GM12878 (cell line): Measurements from ENCODE around the gene THBD. TPM values are rescaled to one million over a fixed set of nuclear protein-coding genes. Genes with fewer than 3 reads are reported as not detected.

Experiments
- ATAC-seq: fragments of 200-7000 bp; cut with Tn5 transposase; 3 replicates; pipeline ENCODE4 v1.9.1; 2020; ENCODE audit warnings: mild to moderate bottlenecking, moderate library complexity
- BruUV-seq: library from RNA; stranded (reverse); fragments of 400-500 nt; replicated peaks from 2 replicates; lab custom pipeline; 2021; lab: Mats Ljungman, UMichigan
- CTCF ChIA-PET: fragments of 300-600 bp; sonication (Branson Sonifier 250); formaldehyde crosslinking; extraction: SDS; loops from one replicate; lab custom pipeline; 2021; ENCODE audit warnings: inconsistent platforms; lab: Yijun Ruan, JAX
- POLR2A ChIA-PET: fragments of 350-600 bp; formaldehyde crosslinking; extraction: SDS; loops from one replicate; lab custom pipeline; 2021; ENCODE audit warnings: inconsistent platforms; lab: Charles Lee
- RAD21 ChIA-PET: fragments of 300-600 bp; sonication (Branson Sonifier 250); formaldehyde crosslinking; loops from one replicate; lab custom pipeline; 2023; ENCODE audit warnings: antibody characterized with exemption; ENCODE audit not compliant: unreplicated experiment; lab: Charles Lee
- SMC1A ChIA-PET: fragments of 300-600 bp; sonication (Branson Sonifier 250); formaldehyde crosslinking; loops from one replicate; lab custom pipeline; 2023; ENCODE audit not compliant: unreplicated experiment, uncharacterized antibody; lab: Charles Lee
- DNase-seq: peaks from one replicate; pipeline ENCODE4 v3.0.0-alpha.2; 2011; ENCODE audit warnings: low read depth, low spot score
- FAIRE-seq: peaks from 3 replicates; lab custom pipeline; 2011; peaks lifted over from hg19 to GRCh38; lab: Jason Lieb, UNC
- H2AFZ ChIP-seq: 2 replicates; pipeline ENCODE4 v1.6.0; 2011; ENCODE audit warnings: low read depth, low read length, control low read depth; ENCODE audit not compliant: control insufficient read depth
- H3K27ac ChIP-seq: 2 replicates; pipeline ENCODE4 v1.5.1; 2011; ENCODE audit warnings: control low read depth; ENCODE audit not compliant: control insufficient read depth, insufficient read depth
- H3K27me3 ChIP-seq, 2 experiments: replicated peaks in 1 of 2; 2 replicates each; pipeline versions ENCODE4 v1.6.0 to v1.6.1; 2011; ENCODE audit warnings: low read length in 1 of 2; ENCODE audit not compliant: control insufficient read depth in 2 of 2, insufficient read depth in 2 of 2
- H3K36me3 ChIP-seq, 2 experiments: 2 replicates each; pipeline ENCODE4 v1.5.1; 2011; ENCODE audit warnings: low read length in 1 of 2; ENCODE audit not compliant: control insufficient read depth in 2 of 2, insufficient read depth in 2 of 2
- H3K4me1 ChIP-seq: 2 replicates; pipeline ENCODE4 v1.6.1; 2011; ENCODE audit warnings: mild to moderate bottlenecking, low read length, moderate library complexity, mixed read lengths; ENCODE audit not compliant: control insufficient read depth, insufficient read depth
- H3K4me2 ChIP-seq: 2 replicates; pipeline ENCODE4 v1.6.0; 2011; ENCODE audit warnings: control low read depth; ENCODE audit not compliant: control insufficient read depth, insufficient read depth
- H3K4me3 ChIP-seq: fragments of 200-600 bp; sonication (generic); 2 replicates; pipeline ENCODE4 v1.5.1; 2016
- H3K79me2 ChIP-seq: 2 replicates; pipeline ENCODE4 v1.6.0; 2011; ENCODE audit warnings: low read length; ENCODE audit not compliant: control insufficient read depth, insufficient read depth
- H3K9ac ChIP-seq: 2 replicates; pipeline ENCODE4 v1.8.0; 2011; ENCODE audit warnings: low read length, control low read depth, mixed read lengths; ENCODE audit not compliant: control insufficient read depth, insufficient read depth
- H3K9me3 ChIP-seq: replicated peaks from 3 replicates; pipeline ENCODE4 v1.5.1; 2011; ENCODE audit warnings: mild to moderate bottlenecking, low read length; ENCODE audit not compliant: control insufficient read depth, insufficient read depth
- H4K20me1 ChIP-seq: 2 replicates; pipeline ENCODE4 v1.6.0; 2011; ENCODE audit not compliant: control insufficient read depth, insufficient read depth
- BCL3 ChIP-seq: IDR thresholded peaks from 2 replicates; pipeline ENCODE4 v1.6.1; 2011; ENCODE audit warnings: borderline replicate concordance, low read depth, mild to moderate bottlenecking, moderate library complexity, low read length; ENCODE audit not compliant: insufficient read depth, poor library complexity, severe bottlenecking
- BCLAF1 ChIP-seq: fragments of 450-650 bp; IDR thresholded peaks from 2 replicates; pipeline ENCODE4 v1.6.1; 2017; ENCODE audit warnings: antibody characterized with exemption, mild to moderate bottlenecking, moderate library complexity
- FOXM1 ChIP-seq: IDR thresholded peaks from 2 replicates; pipeline ENCODE4 v1.6.1; 2012; ENCODE audit warnings: low read depth, mild to moderate bottlenecking, inconsistent platforms, low read length, moderate library complexity
- HCFC1 ChIP-seq: fragments of 150-350 bp; IDR thresholded peaks from 2 replicates; pipeline ENCODE4 v1.6.1; 2014; ENCODE audit warnings: low read length
- KDM1A ChIP-seq: fragments of 200-600 bp; sonication (generic); IDR thresholded peaks from 2 replicates; pipeline ENCODE4 v1.6.1; 2016; ENCODE audit warnings: borderline replicate concordance
- NR2C2 ChIP-seq: IDR thresholded peaks from 2 replicates; pipeline ENCODE4 v1.6.1; 2011; ENCODE audit warnings: borderline replicate concordance, low read depth; ENCODE audit not compliant: control insufficient read depth, insufficient read length
- RAD21 ChIP-seq: IDR thresholded peaks from 2 replicates; pipeline ENCODE4 v1.6.1; 2011; ENCODE audit warnings: mild to moderate bottlenecking, low read depth, low read length, moderate library complexity; ENCODE audit not compliant: insufficient read depth
- USF2 ChIP-seq: IDR thresholded peaks from 2 replicates; pipeline ENCODE4 v1.6.1; 2011; ENCODE audit warnings: low read depth, low read length, improper control_type of control experiment, borderline replicate concordance
- WGBS: methylation state at CpG from one replicate; pipeline ENCODE4 v1.1.6; 2016; ENCODE audit warnings: low lambda C conversion rate; ENCODE audit not compliant: insufficient replicate concordance, insufficient coverage; ENCODE audit errors: missing lambda C conversion rate; 5-methylcytosine and 5-hydroxymethylcytosine counted together
- in situ Hi-C: fragments of 300-500 bp; cut with MboI; formaldehyde crosslinking; loops from 9 replicates; pipeline ENCODE4 v1.14.3; 2018; ENCODE audit warnings: mixed read lengths
- intact Hi-C: fragments of 100-400 bp; cut with micrococcal nuclease; formaldehyde crosslinking; loops from one replicate; pipeline ENCODE4 v1.14.2; 2022; ENCODE audit not compliant: unreplicated experiment
- polyA plus RNA-seq, 11 experiments: library from polyadenylated mRNA; depleted of rRNA in 4 of 11; unstranded in 6 of 11; stranded (reverse) in 5 of 11; fragments of >200 nt; fragmentation: Nextera tagmentation in 4 of 11; fragmentation: Illumina TruSeq in 1 of 11; extraction: Ambion mirVana in 4 of 11; extraction: Trizol in 1 of 11; gene quantifications; 1 replicate in 1 of 11; 2 replicates in 10 of 11; pipeline versions ENCODE4 v1.2.1 to v1.2.3, GENCODE V29; 2011 to 2016; ENCODE audit warnings: inconsistent platforms in 2 of 11, missing spikeins in 2 of 11, low read depth in 1 of 11
- total RNA-seq, 4 experiments: library from RNA; depleted of rRNA in 3 of 4; stranded (reverse); fragments of >200 nt in 3 of 4; fragmentation: Illumina TruSeq in 1 of 4; extraction: Trizol in 1 of 4; gene quantifications; 2 replicates each; pipeline versions ENCODE4 v1.2.1 to v1.2.3, GENCODE V29; 2013 to 2021

Gene THBD
- total and polyA plus RNA-seq, 10 of the 15 experiments (the other 5 are each of a cell fraction or from before 2014, with no cell fraction given) = not detected

- intact Hi-C loops = no loop called here
- ChIA-PET SMC1A (no interaction called here), CTCF (interaction anchor here (1.4 kb wide), 1 partner anchor 12 kb away, joined by 3 read pairs; no protein-coding TSS in a partner anchor), RAD21 (no interaction called here), POLR2A (no interaction called here)
- Histone ChIP-seq H3K9ac (no peak overlapping the region), H3K27ac (no peak overlapping the region), H3K27me3 (no peaks in the 10 kb centered on the region; a peak in 1 of 4 replicates), H3K4me2 (no peak overlapping the region), H2AFZ (no peak overlapping the region), H3K36me3 (no peaks in the 10 kb centered on the region), H3K9me3 (no peaks in the 10 kb centered on the region), H3K79me2 (no peaks in the 10 kb centered on the region), H4K20me1 (no peaks in the 10 kb centered on the region), H3K4me3 (no peak overlapping the region), H3K4me1 (no peaks in the 10 kb centered on the region)
- FAIRE-seq (no peak), ATAC-seq (no peak), DNase-seq (no peak)
- in situ Hi-C loops = no loop called here
- TF ChIP-seq USF2 = no peak
- no peak for TF ChIP-seq FOXM1
- TF ChIP-seq NR2C2 = no peak
- TF ChIP-seq RAD21 = no peak
- TF ChIP-seq KDM1A = no peak
- no peak for TF ChIP-seq HCFC1
- TF ChIP-seq BCLAF1 = no peak
- TF ChIP-seq BCL3 = no peak
- WGBS = 27% methylated on average over 3 of the region's 3 CpGs
- BruUV-seq = no TSS peak
Observed at GRCh38 chr20:23024701-23025100, 24.8 kb downstream of the THBD start.
